ENCODE results near the gene TFDP2.

Gene TFDP2

DNA sequence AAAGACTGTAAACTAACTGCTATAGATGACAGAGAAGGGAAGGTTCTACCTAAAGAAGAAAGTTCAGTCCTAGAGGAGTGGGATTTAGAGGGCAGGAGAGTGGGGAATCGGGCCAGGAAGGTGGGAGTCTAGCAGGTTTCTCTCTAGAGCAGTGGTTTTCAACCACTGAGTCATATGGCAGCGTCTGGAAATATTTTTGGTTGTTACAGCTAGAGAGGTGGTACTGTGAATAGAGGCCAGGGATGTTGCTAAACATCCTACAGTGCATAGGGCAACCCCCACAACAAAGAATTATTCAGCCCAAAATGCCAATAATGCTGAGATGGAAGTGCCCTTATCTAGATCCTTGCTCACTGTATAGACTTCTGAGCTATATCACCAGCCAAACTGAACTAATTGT, 244.2 kb downstream of the TFDP2 start:
- TF ChIP-seq, protein P1, sequence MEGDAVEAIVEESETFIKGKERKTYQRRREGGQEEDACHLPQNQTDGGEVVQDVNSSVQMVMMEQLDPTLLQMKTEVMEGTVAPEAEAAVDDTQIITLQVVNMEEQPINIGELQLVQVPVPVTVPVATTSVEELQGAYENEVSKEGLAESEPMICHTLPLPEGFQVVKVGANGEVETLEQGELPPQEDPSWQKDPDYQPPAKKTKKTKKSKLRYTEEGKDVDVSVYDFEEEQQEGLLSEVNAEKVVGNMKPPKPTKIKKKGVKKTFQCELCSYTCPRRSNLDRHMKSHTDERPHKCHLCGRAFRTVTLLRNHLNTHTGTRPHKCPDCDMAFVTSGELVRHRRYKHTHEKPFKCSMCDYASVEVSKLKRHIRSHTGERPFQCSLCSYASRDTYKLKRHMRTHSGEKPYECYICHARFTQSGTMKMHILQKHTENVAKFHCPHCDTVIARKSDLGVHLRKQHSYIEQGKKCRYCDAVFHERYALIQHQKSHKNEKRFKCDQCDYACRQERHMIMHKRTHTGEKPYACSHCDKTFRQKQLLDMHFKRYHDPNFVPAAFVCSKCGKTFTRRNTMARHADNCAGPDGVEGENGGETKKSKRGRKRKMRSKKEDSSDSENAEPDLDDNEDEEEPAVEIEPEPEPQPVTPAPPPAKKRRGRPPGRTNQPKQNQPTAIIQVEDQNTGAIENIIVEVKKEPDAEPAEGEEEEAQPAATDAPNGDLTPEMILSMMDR (IDR thresholded peaks at IDR 0.05; ENCODE audit: low read depth, low read length), result no peak
- peak; percentile 22 to 48 for DNase-seq (ENCODE audit: low read depth in 2 of 2)
- no peak overlapping the region for H3K4me3 ChIP-seq (replicated peaks in 1 of 2; ENCODE audit: low read depth in 2 of 2, low read length in 2 of 2)

DNA sequence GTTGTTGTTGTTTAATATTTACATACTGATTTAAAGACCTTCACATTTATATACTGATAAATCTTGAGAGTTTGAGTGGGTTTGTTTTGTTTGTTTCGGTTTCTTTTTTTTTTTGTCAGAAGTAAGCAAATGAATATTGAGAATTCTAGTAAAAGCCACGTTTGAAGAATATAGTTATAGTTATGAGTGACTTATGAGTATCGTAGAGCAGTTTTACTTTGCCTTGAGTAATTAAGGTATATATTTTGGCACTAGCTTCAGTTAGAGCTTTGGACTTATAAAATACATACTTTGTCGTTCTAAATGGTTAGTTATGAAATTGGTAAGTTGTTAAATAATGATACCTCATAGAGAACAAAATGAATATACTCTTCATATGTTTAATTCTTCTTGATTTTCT, 245.1 kb downstream of the TFDP2 start:
- TF ChIP-seq, protein P1 (IDR thresholded peaks at IDR 0.05; ENCODE audit: low read depth, low read length), result no peak
- no peak for DNase-seq (ENCODE audit: low read depth in 2 of 2)
- H3K4me3 ChIP-seq (replicated peaks in 1 of 2; ENCODE audit: low read depth in 2 of 2, low read length in 2 of 2), result no peak overlapping the region

DNA sequence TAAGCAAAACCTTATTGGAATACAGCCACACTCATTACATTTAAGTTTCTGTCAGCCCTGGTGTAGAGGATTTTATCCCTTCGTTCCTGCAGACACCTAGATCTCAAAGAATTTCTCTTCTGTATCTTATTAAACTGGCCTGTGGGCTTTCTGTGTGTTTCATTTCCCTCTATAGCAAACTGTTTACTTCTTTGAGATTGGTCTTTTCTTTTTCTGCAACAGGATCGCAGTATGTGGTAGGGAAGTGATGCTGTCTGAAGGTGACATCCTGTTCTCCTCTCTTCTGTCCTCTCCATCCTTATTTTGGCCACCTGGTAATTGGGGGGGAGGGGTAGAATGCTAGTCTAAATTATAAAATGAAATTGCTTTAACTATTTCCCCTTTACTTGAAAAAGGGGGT, 247.4 kb downstream of the TFDP2 start:
- H3K4me3 ChIP-seq (replicated peaks in 1 of 2; ENCODE audit: low read depth in 2 of 2, low read length in 2 of 2), result no peak overlapping the region
- no peak for DNase-seq (ENCODE audit: low read depth in 2 of 2)
- TF ChIP-seq, protein P1 (IDR thresholded peaks at IDR 0.05; ENCODE audit: low read depth, low read length), result no peak

DNA sequence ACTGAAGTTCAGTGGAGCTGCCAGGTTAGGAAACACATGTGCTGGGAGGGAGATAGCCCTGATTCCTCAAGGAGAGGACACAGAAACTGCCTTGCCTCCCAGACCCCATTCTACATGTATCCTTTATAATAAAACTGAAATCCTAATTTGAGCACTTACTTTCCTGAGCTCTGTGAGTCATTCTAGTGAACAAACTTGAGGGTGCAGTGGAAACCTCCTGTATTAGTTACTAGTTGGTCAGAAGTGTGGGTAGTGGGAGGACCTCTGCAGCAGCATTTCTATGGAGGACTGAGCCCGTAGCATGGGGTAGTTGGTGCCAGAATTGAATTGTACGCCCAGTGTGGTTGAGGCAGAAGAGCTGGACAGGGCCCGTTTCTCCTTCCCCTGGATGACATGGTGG, 249.0 kb downstream of the TFDP2 start:
- H3K4me3 ChIP-seq (replicated peaks in 1 of 2; ENCODE audit: low read depth in 2 of 2, low read length in 2 of 2), result no peak overlapping the region
- TF ChIP-seq, protein P1 (IDR thresholded peaks at IDR 0.05; ENCODE audit: low read depth, low read length), result no peak
- no peak for DNase-seq (ENCODE audit: low read depth in 2 of 2)

DNA sequence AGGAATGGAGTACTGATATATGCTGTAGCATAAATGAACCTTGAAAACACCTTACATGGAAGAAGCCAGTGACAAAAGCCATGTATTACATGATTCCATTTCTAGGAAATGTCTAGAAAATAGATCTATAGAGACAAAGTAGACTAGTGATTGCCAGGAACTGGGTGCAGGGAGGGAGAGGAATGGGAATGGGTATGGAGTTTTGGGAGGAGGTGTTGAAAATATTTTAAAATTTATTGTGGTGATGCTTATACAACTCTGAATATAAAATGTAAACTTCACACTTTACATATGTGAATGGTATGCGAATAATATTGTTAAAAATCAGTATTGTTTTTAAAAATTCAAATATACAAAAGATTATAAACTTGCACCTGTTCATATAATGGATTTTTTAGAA, 250.4 kb downstream of the TFDP2 start:
- DNase-seq (ENCODE audit: low read depth in 2 of 2), result no peak
- H3K4me3 ChIP-seq (replicated peaks in 1 of 2; ENCODE audit: low read depth in 2 of 2, low read length in 2 of 2), result no peak overlapping the region
- TF ChIP-seq, protein P1 (IDR thresholded peaks at IDR 0.05; ENCODE audit: low read depth, low read length), result no peak

DNA sequence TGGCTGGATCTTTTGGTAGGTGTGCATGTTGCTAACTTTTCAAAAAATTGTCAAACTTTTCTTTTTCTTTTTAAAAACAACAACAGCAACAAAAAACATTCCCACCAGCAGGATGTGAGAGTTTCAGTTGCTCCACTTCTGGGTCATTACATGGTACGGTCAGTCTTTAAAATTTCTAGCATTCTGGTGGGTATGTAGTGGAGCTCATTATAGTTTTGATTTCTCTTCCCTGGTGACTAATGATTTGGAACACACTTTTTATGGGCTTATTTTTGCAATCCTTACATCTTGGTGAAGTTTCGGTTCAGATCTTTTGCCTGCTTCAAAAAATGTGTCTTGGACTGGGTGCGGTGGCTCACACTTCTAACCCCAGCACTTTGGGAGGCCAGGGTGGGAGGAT, 253.6 kb downstream of the TFDP2 start:
- TF ChIP-seq, protein P1 (IDR thresholded peaks at IDR 0.05; ENCODE audit: low read depth, low read length), result no peak
- DNase-seq (ENCODE audit: low read depth in 2 of 2), result no peak
- H3K4me3 ChIP-seq (replicated peaks in 1 of 2; ENCODE audit: low read depth in 2 of 2, low read length in 2 of 2), result no peak overlapping the region

DNA sequence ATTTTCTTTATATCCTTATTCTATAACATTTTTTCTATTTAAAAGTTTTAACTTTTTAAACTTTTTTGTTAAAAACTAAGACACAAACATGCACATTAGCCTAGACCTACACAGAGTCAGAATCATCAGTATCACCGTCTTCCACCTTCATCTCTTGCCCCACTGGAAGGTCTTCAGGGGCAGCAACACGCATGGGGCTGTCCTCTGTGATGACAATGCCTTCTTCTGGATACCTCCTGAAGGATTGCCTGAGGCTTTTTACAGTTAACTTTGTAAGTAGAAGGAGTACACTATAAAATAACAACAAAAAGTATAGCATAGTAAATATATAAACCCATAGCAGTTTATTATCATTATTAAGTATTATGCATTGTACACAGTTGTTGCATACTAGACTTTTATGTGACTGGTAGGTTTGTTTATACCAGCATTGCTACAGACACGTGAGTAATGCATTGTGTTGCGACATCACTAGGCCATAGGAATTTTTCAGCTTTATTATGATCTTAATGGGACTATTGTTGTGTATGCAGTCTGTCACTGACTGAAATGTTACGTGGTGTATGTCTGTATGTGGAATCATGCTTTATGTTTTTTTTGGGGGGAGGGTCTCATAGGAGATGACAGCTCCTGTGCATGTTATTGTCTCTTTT, 254.7 kb downstream of the TFDP2 start:
- peak; percentile 85 to 91 for DNase-seq (ENCODE audit: low read depth in 2 of 2)
- TF ChIP-seq, protein P1 (IDR thresholded peaks at IDR 0.05; ENCODE audit: low read depth, low read length), result no peak
- H3K4me3 ChIP-seq (replicated peaks in 1 of 2; ENCODE audit: low read depth in 2 of 2, low read length in 2 of 2), result no peak overlapping the region
